HepG2 (cell line): ENCODE measurements around the gene YIF1B. TPM values are rescaled to one million over a fixed set of nuclear protein-coding genes. Genes with fewer than 3 reads are reported as not detected.

Source experiments
- E2F2 ChIP-seq: sonication (generic); formaldehyde crosslinking; IDR thresholded peaks from 2 replicates; pipeline ENCODE4 v1.4.0; 2020; ENCODE audit warnings: missing genetic modification reagents, borderline replicate concordance
- FOXP4 ChIP-seq: sonication (generic); formaldehyde crosslinking; IDR thresholded peaks from 2 replicates; pipeline ENCODE4 v1.4.0; 2020; ENCODE audit warnings: missing genetic modification reagents
- HIVEP1 ChIP-seq: sonication (generic); formaldehyde crosslinking; IDR thresholded peaks from 2 replicates; pipeline ENCODE4 v1.4.0; 2020; ENCODE audit warnings: mild to moderate bottlenecking, missing genetic modification reagents
- HNRNPLL ChIP-seq: fragments of 200-400 bp; formaldehyde crosslinking; IDR thresholded peaks from 2 replicates; pipeline ENCODE4 v1.6.1; 2017; ENCODE audit warnings: mild to moderate bottlenecking, low read depth, low read length; ENCODE audit not compliant: poor library complexity, severe bottlenecking
- KDM5A ChIP-seq: fragments of 200-600 bp; sonication (generic); IDR thresholded peaks from 2 replicates; pipeline ENCODE4 v1.7.0; 2018; ENCODE audit warnings: antibody characterized with exemption, mild to moderate bottlenecking, low read length, borderline replicate concordance
- KDM6A ChIP-seq: IDR thresholded peaks from 2 replicates; pipeline ENCODE4 v1.6.1; 2016; ENCODE audit warnings: low read depth
- RFXANK ChIP-seq: IDR thresholded peaks from 2 replicates; pipeline ENCODE4 v1.6.1; 2016
- SAP130 ChIP-seq: IDR thresholded peaks from 2 replicates; pipeline ENCODE4 v1.6.1; 2016; ENCODE audit warnings: low read depth
- UBTF ChIP-seq: sonication (generic); formaldehyde crosslinking; IDR thresholded peaks from 2 replicates; pipeline ENCODE4 v1.4.0; 2020; ENCODE audit warnings: mild to moderate bottlenecking, missing genetic modification reagents
- ZFP36 ChIP-seq: fragments of 150-350 bp; IDR thresholded peaks from 2 replicates; pipeline ENCODE4 v1.6.1; 2018; ENCODE audit warnings: borderline replicate concordance, low read length, low read depth; ENCODE audit not compliant: partially characterized antibody
- ZNF597 ChIP-seq: sonication (generic); formaldehyde crosslinking; IDR thresholded peaks from 2 replicates; pipeline ENCODE4 v1.5.0; 2020; ENCODE audit warnings: missing genetic modification reagents
- ZNF614 ChIP-seq: IDR thresholded peaks from 2 replicates; pipeline ENCODE4 v1.6.1; 2018; ENCODE audit warnings: missing biosample characterization, missing genetic modification reagents, inconsistent platforms, borderline replicate concordance
- ZNF687 ChIP-seq: sonication (generic); formaldehyde crosslinking; IDR thresholded peaks from 2 replicates; pipeline ENCODE4 v1.5.1; 2020; ENCODE audit warnings: mild to moderate bottlenecking, missing genetic modification reagents, moderate library complexity
- polyA plus RNA-seq, 8 experiments: library from polyadenylated mRNA; depleted of rRNA in 3 of 8; stranded (reverse) in 7 of 8; unstranded in 1 of 8; fragments of >200 nt; fragmentation: Illumina TruSeq in 4 of 8; extraction: Trizol in 4 of 8; gene quantifications; 2 replicates each; pipeline versions ENCODE4 v1.2.1 to v1.2.3, GENCODE V29; 2011 to 2016; ENCODE audit warnings: low read depth in 4 of 8, missing spikeins in 1 of 8, mixed read lengths in 1 of 8; ENCODE audit not compliant: insufficient read depth in 1 of 8
- total RNA-seq, 5 experiments: library from RNA; depleted of rRNA; stranded (reverse); fragments of >200 nt; fragmentation: Illumina TruSeq; extraction: Trizol; gene quantifications; 2 replicates each; pipeline ENCODE4 v1.2.3, GENCODE V29; 2016; ENCODE audit warnings: low read depth in 1 of 5
- TF ChIP-seq, protein P1 (sequence below): sonication (generic); formaldehyde crosslinking; IDR thresholded peaks from 2 replicates; pipeline ENCODE4 v1.4.0; 2020; ENCODE audit warnings: missing genetic modification reagents

The YIF1B gene
- total and polyA plus RNA-seq, 2 of the 13 experiments (the other 11 are each of a cell fraction or from before 2014, with no cell fraction given) = 41.4 to 85.2 TPM

- TF ChIP-seq ZNF687 (CRISPR knock-in tag) (peak; percentile 52), KDM5A (no peak), RFXANK (CRISPR knock-in tag) (no peak), FOXP4 (CRISPR knock-in tag) (no peak), HIVEP1 (CRISPR knock-in tag) (no peak), HNRNPLL (peak; percentile 81), UBTF (peak; percentile 35; the same call in 1 of the 2 replicates), ZFP36 (no peak), ZNF614 (no peak), SAP130 (CRISPR knock-in tag) (no peak), ZNF597 (no peak), KDM6A (CRISPR knock-in tag) (no peak), E2F2 (no peak)
- TF ChIP-seq, protein P1, sequence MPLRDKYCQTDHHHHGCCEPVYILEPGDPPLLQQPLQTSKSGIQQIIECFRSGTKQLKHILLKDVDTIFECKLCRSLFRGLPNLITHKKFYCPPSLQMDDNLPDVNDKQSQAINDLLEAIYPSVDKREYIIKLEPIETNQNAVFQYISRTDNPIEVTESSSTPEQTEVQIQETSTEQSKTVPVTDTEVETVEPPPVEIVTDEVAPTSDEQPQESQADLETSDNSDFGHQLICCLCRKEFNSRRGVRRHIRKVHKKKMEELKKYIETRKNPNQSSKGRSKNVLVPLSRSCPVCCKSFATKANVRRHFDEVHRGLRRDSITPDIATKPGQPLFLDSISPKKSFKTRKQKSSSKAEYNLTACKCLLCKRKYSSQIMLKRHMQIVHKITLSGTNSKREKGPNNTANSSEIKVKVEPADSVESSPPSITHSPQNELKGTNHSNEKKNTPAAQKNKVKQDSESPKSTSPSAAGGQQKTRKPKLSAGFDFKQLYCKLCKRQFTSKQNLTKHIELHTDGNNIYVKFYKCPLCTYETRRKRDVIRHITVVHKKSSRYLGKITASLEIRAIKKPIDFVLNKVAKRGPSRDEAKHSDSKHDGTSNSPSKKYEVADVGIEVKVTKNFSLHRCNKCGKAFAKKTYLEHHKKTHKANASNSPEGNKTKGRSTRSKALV (CRISPR knock-in tag) = peak; percentile 91
Observed at GRCh38 chr19:38319421-38320258, 3.9 kb upstream of the YIF1B start, which contains the start of gene KCNK6 (continued).
